Measurements from ENCODE around the gene AUTS2.

AUTS2 gene

DNA sequence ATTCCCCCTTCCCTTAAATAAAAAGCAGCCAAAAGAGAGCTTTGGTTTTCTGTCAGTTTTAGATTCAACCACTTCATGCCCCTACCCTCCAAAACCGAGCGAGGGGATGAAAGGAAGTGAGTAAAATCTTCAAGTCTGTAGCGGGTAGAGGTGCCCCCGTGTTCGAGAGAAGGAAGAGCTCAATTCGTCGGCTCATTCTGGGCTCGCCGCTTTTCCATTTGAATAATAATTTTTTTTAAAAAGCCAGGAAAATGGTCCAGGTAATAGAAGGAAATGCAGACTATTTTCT, 1097.5 kb downstream of the AUTS2 start:
- no peak for DNase-seq

- DNase-seq, result no peak
Observed at GRCh38 chr7:70696201-70696754, 1098.0 kb downstream of the AUTS2 start.

- no peak for DNase-seq
Observed at GRCh38 chr7:70698219-70698832, 1100.1 kb downstream of the AUTS2 start.

DNA sequence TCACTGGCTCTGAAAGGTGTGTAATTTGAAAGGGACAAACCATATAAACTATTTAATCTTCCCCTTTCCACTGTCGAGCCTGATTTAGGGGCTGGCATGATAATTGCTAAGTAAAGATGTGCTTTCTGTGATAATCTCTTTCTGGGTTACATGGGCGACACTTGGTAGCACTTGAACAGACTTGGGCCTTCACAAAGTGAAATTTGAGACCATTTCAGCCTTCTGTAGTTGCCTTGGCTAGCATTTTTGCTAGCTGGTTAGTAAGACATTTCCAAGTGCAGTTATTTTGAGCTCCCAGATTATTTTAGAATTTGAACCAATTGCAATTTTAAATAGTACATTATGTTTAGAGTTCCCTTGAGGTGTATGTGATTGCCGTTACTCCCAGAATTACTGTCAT, 1101.0 kb downstream of the AUTS2 start:
- DNase-seq, result no peak

GRCh38 chr7:70700055-70700940, 1102.0 kb downstream of the AUTS2 start:
- no peak for DNase-seq

- no peak for DNase-seq
Observed at GRCh38 chr7:70700941-70701425, 1102.7 kb downstream of the AUTS2 start.

DNA sequence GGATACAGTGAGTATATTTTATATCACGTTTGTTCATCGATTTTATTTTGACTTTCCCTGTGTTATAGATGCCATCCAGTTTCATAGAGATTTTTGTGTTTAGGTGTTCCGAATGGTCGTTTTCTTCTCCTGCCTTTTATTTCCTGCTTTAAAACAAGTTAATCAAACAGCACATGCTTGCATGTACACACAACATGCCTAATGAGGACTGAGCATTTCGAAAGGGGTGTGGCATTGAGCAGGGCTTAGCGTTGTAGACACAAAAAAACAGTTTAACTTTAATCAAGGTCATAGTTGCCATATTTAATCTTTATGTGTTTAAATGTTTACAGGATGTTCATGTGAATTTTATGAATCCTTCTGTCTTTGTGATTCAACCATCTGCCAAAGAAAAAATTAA, 1103.2 kb downstream of the AUTS2 start:
- no peak for DNase-seq

GRCh38 chr7:70701991-70702390, 1103.7 kb downstream of the AUTS2 start:
- DNase-seq, result no peak

DNA sequence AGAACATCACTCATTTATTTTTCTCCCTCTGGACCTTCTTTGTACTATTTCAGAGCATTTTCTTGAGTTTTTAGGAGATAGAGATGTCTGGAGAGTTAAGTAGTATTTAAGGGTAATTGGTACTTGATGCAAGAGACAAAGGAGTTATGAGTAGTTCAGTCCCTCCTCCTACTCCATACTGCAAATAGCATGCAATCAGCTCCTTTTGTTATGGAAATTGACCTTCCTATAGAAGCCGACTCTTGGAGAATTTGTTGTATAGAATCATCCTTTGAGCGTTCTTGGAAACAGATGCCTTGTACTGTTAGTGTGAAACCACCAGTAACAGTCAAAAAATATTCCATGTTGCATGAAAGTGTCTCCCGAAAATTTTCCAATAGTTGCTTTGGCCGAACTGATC, 1105.5 kb downstream of the AUTS2 start:
- no peak for DNase-seq

DNA sequence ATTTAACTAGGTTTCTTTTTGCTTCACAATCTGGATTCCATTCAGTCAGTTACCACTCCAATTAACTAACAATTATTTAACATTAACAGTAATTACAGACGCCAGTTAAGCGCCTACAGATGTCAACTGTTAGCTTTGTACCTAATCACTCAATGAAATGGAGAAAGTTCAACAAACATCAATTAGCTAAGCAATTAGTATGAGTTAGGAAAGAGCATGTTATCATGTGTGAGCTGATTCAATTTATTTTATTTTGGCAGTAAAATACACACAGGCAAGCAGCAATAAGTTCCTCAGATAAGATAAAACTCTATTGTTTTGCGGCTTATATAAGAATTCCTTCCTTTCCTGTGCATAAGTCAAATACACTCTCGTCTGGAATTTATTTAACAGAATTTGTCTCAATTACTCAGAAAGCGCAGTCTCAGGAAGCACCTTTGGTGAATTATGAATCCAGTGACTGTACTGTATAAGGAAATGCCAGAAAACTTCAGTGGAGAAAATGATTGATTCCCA, 1106.6 kb downstream of the AUTS2 start:
- DNase-seq, result no peak

GRCh38 chr7:70706204-70706603, 1107.9 kb downstream of the AUTS2 start:
- no peak for DNase-seq

DNA sequence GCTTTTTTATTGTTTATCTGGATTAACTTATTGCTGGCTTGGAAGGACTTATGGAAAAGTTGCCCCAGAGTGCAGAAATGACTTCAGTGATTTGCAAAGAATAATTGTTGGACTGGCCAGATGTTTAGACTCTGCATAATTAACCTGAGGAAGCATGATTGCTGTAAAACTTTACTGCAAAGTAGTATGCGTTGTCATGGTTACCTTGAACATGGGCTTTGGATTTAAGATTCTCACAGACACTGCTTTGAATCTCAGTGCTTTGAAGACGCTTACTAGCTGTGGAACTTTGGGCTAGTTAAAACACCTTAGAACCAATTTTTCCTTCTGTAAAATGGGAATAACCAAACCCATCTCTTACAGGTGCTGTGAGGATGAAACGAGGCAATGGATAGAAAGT, 1108.4 kb downstream of the AUTS2 start:
- no peak for DNase-seq

GRCh38 chr7:70707823-70708243, 1109.6 kb downstream of the AUTS2 start:
- no peak for DNase-seq

DNA sequence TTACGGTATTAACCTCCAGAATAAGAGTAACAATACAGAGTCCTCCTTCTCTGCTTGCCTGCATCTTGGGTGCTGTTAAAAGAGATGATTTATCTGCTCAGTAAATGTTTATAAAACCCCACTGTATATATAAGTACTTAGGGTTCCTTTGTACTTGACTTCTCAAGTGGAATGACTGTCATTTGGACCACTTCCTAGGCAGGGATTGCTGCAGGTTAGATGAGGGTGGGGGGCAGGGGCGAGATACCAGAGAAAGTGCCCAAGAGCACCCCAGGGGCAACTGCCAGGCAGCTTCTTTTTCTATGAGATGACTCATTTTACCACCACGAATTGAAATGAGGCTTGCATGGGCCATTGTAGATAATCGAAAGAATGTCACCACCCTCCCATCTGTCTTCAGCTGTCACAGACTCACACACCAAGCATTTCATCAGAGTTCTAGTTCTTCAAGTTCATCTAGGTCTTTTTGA, 1111.8 kb downstream of the AUTS2 start:
- DNase-seq, result no peak

DNA sequence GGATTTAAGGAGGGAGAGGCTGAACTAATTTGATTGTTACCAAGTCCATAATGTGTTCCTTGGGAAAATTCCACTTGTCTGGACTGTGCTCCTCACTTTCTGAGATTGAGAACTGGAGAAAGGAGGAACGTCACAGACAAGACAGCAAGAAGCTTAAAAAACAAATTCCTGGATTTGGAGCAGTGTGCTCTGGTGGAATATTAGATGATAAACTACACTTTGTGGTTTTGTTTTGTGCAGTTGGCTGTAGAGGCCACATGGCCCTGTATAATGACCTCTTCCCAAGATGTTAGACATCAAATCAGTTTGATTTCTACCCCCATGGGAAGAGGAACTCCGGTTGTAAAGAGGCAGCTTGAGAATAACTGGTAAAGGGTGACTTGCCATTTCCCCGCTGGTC, 1112.4 kb downstream of the AUTS2 start:
- DNase-seq, result no peak

GRCh38 chr7:70711452-70711851, 1113.2 kb downstream of the AUTS2 start:
- DNase-seq, result no peak

- no peak for DNase-seq
Observed at GRCh38 chr7:70712942-70713341, 1114.7 kb downstream of the AUTS2 start.

DNA sequence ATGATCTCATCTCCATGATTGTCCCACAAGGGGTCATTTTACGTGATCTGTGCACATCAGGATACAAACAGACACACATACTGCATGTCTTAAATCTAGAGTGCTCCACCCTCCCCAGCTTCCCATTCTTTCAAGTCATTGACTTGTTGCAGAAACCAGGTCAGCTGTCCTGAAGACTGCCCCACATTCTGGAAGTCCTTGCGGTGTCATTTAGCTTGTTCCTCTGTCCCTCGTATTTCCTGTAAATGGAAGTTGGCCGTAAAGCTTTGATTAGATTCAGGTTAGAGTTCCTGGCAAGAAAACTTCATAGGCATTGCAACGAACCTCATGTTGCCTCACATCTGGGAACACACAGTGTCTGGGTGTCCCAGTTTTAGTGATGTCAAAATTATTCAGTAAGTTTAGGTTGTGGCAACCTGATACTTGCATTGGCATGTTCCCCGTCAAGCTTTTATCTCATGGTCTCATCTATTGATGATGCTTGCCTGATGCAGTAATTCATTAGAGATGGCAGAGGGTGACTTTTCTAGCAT, 1116.3 kb downstream of the AUTS2 start:
- DNase-seq, result no peak

GRCh38 chr7:70717553-70718329, 1119.5 kb downstream of the AUTS2 start:
- DNase-seq, result no peak

DNA sequence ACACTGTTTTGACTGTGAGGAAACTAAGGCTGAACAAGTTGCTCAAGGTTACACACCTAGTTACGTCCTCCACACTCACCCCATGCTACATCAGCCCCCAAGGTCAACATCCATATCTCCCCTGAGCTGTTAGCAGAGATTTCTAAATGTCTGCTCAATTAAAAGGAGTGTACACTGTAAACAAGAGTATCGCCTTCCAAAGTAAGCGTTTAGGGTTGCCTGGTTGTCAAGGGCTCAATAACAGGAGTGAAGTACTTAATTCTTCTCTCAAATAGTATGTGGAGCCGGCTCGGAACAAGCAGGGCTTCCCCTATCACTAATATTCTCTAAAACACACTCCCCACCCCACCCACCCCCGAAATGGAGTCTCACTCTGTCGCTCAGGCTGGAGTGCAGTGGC, 1120.8 kb downstream of the AUTS2 start:
- no peak for DNase-seq

GRCh38 chr7:70720191-70720873, 1122.1 kb downstream of the AUTS2 start:
- no peak for DNase-seq

GRCh38 chr7:70721500-70721899, 1123.2 kb downstream of the AUTS2 start:
- DNase-seq, result no peak

Measured in activated T-cell treated with anti-CD3 and anti-CD28 coated beads, Interleukin-2, amount 50 U/mL, for 48 hours (primary cell).